Common myeloid progenitor, CD34-positive (primary cell): Measurements from ENCODE around the gene SH2D4B.

ENCODE experiments used
- CTCF ChIA-PET: fragments of 350-600 bp; sonication (Branson Sonifier 250); formaldehyde crosslinking; loops from one replicate; lab custom pipeline; 2021; ENCODE audit warnings: antibody characterized with exemption; lab: Charles Lee
- POLR2A ChIA-PET: fragments of 350-600 bp; sonication (Branson Sonifier 250); formaldehyde crosslinking; loops from one replicate; lab custom pipeline; 2021; ENCODE audit warnings: antibody characterized with exemption; lab: Charles Lee
- DNase-seq, 3 donors: peaks; one replicate each; pipeline versions ENCODE4 v3.0.0 to v3.0.0-alpha.2; 2013
- H3K27ac ChIP-seq, 2 experiments: 1 replicate in 1 of 2; 2 replicates in 1 of 2; pipeline ENCODE4 v1.7.0; 2013; ENCODE audit warnings: inconsistent platforms in 2 of 2, low read length in 2 of 2, mild to moderate bottlenecking in 2 of 2, low read depth in 1 of 2, moderate library complexity in 1 of 2; ENCODE audit not compliant: severe bottlenecking in 2 of 2, insufficient read depth in 1 of 2, poor library complexity in 1 of 2
- H3K27me3 ChIP-seq, 5 experiments: replicated peaks in 2 of 5; 1 replicate in 3 of 5; 2 replicates in 2 of 5; pipeline versions ENCODE4 v1.6.1 to v1.7.0; 2013; ENCODE audit warnings: low read length in 4 of 5, mild to moderate bottlenecking in 2 of 5, moderate library complexity in 2 of 5, inconsistent platforms in 1 of 5; ENCODE audit not compliant: insufficient read depth in 5 of 5, control insufficient read depth in 4 of 5
- H3K36me3 ChIP-seq, 4 experiments: 1 replicate in 2 of 4; 2 replicates in 2 of 4; pipeline versions ENCODE4 v1.6.1 to v1.7.0; 2013; ENCODE audit warnings: low read length in 3 of 4, control low read depth in 1 of 4, mild to moderate bottlenecking in 1 of 4; ENCODE audit not compliant: control insufficient read depth in 4 of 4, insufficient read depth in 4 of 4
- H3K4me1 ChIP-seq, 4 experiments: 1 replicate in 3 of 4; 2 replicates in 1 of 4; pipeline versions ENCODE4 v1.6.1 to v1.7.1; 2013; ENCODE audit warnings: low read length in 3 of 4, mild to moderate bottlenecking in 3 of 4, control low read depth in 1 of 4, inconsistent platforms in 1 of 4, moderate library complexity in 1 of 4; ENCODE audit not compliant: control insufficient read depth in 4 of 4, insufficient read depth in 4 of 4; ENCODE audit errors: control extremely low read depth in 1 of 4
- H3K4me3 ChIP-seq, 7 experiments: 1 replicate in 4 of 7; 2 replicates in 3 of 7; pipeline versions ENCODE4 v1.5.1 to v1.7.0; 2013; ENCODE audit warnings: mild to moderate bottlenecking in 7 of 7, low read length in 6 of 7, moderate library complexity in 6 of 7, inconsistent platforms in 2 of 7, low read depth in 2 of 7, control low read depth in 1 of 7; ENCODE audit not compliant: insufficient read depth in 4 of 7, control insufficient read depth in 1 of 7; ENCODE audit errors: extremely low read depth in 1 of 7
- H3K9me3 ChIP-seq, 5 experiments: 1 replicate in 4 of 5; 2 replicates in 1 of 5; pipeline versions ENCODE4 v1.6.1 to v1.7.1; 2013; ENCODE audit warnings: low read length in 4 of 5, mild to moderate bottlenecking in 2 of 5, inconsistent platforms in 1 of 5, low read depth in 1 of 5, moderate library complexity in 1 of 5; ENCODE audit not compliant: control insufficient read depth in 4 of 5, insufficient read depth in 2 of 5; ENCODE audit errors: control extremely low read depth in 1 of 5
- WGBS: methylation state at CpG from one replicate; pipeline ENCODE4 v1.1.5; 2013; ENCODE audit not compliant: insufficient coverage; 5-methylcytosine and 5-hydroxymethylcytosine counted together

SH2D4B gene

GRCh38 chr10:80622153-80622552, 84.5 kb downstream of the SH2D4B start:
- ChIA-PET CTCF (interaction anchor here (1.6 kb wide), 1 partner anchor 23 kb away, joined by 5 read pairs; no protein-coding TSS in a partner anchor), POLR2A (no interaction called here)
- Histone ChIP-seq H3K9me3 (peaks cover 1 to 6% (median 4%) of the 10 kb centered on the region in 5 experiments), H3K27me3 (no peaks in the 10 kb centered on the region), H3K4me1 (no peaks in the 10 kb centered on the region), H3K27ac (no peak overlapping the region), H3K4me3 (no peak overlapping the region), H3K36me3 (no peaks in the 10 kb centered on the region)
- DNase-seq = no peak
- WGBS = 90% methylated on average over 3 of the region's 3 CpGs

DNA sequence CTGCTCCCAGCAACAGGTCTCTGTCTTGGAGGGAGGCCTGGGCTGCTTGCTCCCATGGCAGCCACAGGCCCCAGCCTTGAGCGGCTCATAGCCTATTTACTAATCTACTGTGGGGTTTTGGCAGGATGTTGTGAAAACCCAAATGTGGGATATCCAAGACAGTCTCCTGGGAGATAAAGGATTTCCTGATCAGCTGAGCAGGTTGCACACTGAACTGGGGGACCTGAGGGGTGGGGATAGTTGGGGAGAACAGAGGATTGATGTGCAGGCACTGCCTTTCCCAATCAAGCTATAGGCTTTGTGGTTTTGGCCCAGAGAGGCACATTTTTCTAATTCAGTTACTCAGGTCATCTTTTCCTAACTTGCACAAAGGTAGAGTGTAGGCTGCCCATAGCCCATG, 92.6 kb downstream of the SH2D4B start:
- no peak for DNase-seq
- ChIA-PET POLR2A (no interaction called here), CTCF (no interaction called here)
- Histone ChIP-seq H3K27ac (no peak overlapping the region), H3K4me3 (no peak overlapping the region), H3K27me3 (no peaks in the 10 kb centered on the region), H3K36me3 (no peaks in the 10 kb centered on the region), H3K9me3 (peaks cover 1 to 6% (median 4%) of the 10 kb centered on the region in 5 experiments), H3K4me1 (no peaks in the 10 kb centered on the region)
- no CpG with 5 or more reads among the region's 1 CpG for WGBS

GRCh38 chr10:80632742-80633141, 95.0 kb downstream of the SH2D4B start:
- 97% methylated on average over 6 of the region's 7 CpGs for WGBS
- Histone ChIP-seq H3K27me3 (no peaks in the 10 kb centered on the region), H3K9me3 (peaks cover 0 to 2% (median 0%) of the 10 kb centered on the region in 5 experiments), H3K4me1 (no peaks in the 10 kb centered on the region), H3K27ac (no peak overlapping the region), H3K36me3 (no peaks in the 10 kb centered on the region), H3K4me3 (no peak overlapping the region)
- DNase-seq = no peak
- ChIA-PET POLR2A (no interaction called here), CTCF (no interaction called here)

DNA sequence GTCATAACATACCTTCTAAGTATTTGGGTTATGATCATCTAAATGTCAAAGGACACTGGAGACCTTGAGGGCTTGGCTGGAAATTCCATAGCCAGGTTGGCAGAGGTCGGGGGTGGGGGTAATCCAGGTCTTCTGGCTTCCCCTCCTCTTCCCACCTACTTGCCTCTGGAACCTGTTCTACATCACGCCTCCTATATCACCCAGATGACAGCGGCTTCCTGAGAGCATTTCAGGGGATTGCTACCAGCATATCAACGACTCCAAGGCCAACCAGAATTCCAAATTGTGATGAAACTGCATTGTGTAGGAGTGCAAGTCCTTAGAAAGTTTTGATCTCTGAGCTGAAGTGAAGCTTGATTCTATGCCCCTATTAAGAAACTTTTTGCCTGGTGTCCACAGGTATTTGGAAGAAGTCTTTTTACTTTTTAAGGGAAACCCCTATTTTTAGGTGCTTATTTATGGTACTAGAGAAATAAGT, 95.7 kb downstream of the SH2D4B start:
- Histone ChIP-seq H3K36me3 (no peaks in the 10 kb centered on the region), H3K4me1 (no peaks in the 10 kb centered on the region), H3K27ac (no peak overlapping the region), H3K27me3 (no peaks in the 10 kb centered on the region), H3K4me3 (no peak overlapping the region), H3K9me3 (peaks cover 0 to 2% (median 0%) of the 10 kb centered on the region in 5 experiments)
- ChIA-PET CTCF (no interaction called here), POLR2A (no interaction called here)
- WGBS = 86% methylated on average over 3 of the region's 4 CpGs
- no peak for DNase-seq

DNA sequence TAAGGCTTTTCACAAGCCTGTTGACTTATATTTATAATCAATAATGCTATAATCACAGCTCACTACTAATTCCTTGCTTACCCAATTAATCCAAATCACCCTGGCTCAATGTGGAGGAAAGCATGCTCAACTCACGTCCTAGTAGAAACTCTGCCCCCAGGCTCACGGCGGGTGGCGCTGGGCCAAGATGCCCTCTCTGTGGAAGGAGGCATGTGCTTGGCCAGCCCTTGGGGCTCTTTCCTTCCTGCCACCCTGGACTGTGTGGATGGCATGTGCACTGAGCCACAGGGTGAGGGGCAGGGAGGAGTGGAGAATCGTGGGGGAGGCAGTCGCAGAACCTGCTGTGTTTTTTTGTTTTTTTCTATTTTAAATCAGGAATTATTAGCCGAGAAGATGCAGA, 96.2 kb downstream of the SH2D4B start:
- Histone ChIP-seq H3K9me3 (peaks cover 0 to 2% (median 0%) of the 10 kb centered on the region in 5 experiments), H3K27ac (no peak overlapping the region), H3K4me3 (no peak overlapping the region), H3K4me1 (no peaks in the 10 kb centered on the region), H3K27me3 (no peaks in the 10 kb centered on the region), H3K36me3 (no peaks in the 10 kb centered on the region)
- DNase-seq = no peak
- WGBS = 94% methylated on average over 4 of the region's 7 CpGs
- CTCF ChIA-PET = interaction anchor here (1.0 kb wide), 1 partner anchor 29 kb away, joined by 4 read pairs; no protein-coding TSS in a partner anchor
- POLR2A ChIA-PET = no interaction called here

GRCh38 chr10:80642661-80643060, 105.0 kb downstream of the SH2D4B start:
- ChIA-PET CTCF (no interaction called here), POLR2A (no interaction called here)
- Histone ChIP-seq H3K36me3 (no peaks in the 10 kb centered on the region), H3K27me3 (peaks cover 0 to 5% (median 0%) of the 10 kb centered on the region in 5 experiments), H3K4me1 (no peaks in the 10 kb centered on the region), H3K27ac (no peak overlapping the region), H3K4me3 (no peak overlapping the region), H3K9me3 (no peaks in the 10 kb centered on the region)
- 97% methylated on average over 3 of the region's 5 CpGs for WGBS
- DNase-seq = no peak

DNA sequence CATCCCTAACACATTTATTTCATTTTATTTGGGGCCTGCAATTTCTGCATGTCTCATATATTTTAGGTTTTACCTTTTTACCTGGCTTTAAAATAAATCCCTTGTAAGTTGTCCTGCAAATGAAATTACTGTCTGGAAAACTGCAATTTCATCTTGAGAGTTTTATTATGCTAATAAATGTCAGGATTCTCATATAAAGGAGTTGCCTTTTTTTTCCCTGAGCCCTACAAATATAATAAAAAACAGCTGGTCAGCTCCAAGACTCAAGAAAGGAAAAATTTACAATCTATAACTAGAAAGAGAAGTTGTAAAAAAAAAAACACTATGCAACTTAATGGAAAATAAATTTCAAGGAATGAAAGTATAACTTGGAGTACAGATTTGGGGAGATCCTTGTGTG, 108.7 kb downstream of the SH2D4B start:
- H3K4me1 ChIP-seq = no peaks in the 10 kb centered on the region
- H3K27me3 ChIP-seq = peaks cover 0 to 5% (median 0%) of the 10 kb centered on the region in 5 experiments
- no peak overlapping the region for H3K4me3 ChIP-seq
- H3K36me3 ChIP-seq = no peaks in the 10 kb centered on the region
- H3K9me3 ChIP-seq = no peaks in the 10 kb centered on the region
- no peak for DNase-seq
- ChIA-PET POLR2A (no interaction called here), CTCF (interaction anchor here (0.8 to 1.3 kb wide), 3 partner anchors 16 to 18 kb away, joined by 3 to 10 read pairs (median 4); no protein-coding TSS in a partner anchor)
- no peak overlapping the region for H3K27ac ChIP-seq
